Ishikawa (cell line): ENCODE data around the gene SLC26A4.

Source experiments
- CEBPB ChIP-seq: IDR thresholded peaks from 2 replicates; pipeline ENCODE4 v1.6.1; 2012
- CREB1 ChIP-seq: IDR thresholded peaks from 2 replicates; pipeline ENCODE4 v1.6.1; 2012; ENCODE audit warnings: low read depth
- EGR1 ChIP-seq: IDR thresholded peaks from 2 replicates; pipeline ENCODE4 v1.6.1; 2012
- EP300 ChIP-seq: IDR thresholded peaks from 2 replicates; pipeline ENCODE4 v1.6.1; 2012; ENCODE audit warnings: borderline replicate concordance
- FOXM1 ChIP-seq: IDR thresholded peaks from 2 replicates; pipeline ENCODE4 v1.6.1; 2012; ENCODE audit warnings: low read depth, borderline replicate concordance
- MAX ChIP-seq: IDR thresholded peaks from 2 replicates; pipeline ENCODE4 v1.6.1; 2012
- NFIC ChIP-seq: IDR thresholded peaks from 2 replicates; pipeline ENCODE4 v1.6.1; 2012
- RAD21 ChIP-seq: IDR thresholded peaks from 2 replicates; pipeline ENCODE4 v1.6.1; 2012; ENCODE audit warnings: low read depth
- REST ChIP-seq: IDR thresholded peaks from 2 replicates; pipeline ENCODE4 v1.6.1; 2012; ENCODE audit warnings: low read depth, mild to moderate bottlenecking
- TAF1 ChIP-seq: IDR thresholded peaks from 2 replicates; pipeline ENCODE4 v1.6.1; 2012; ENCODE audit warnings: low read depth, mild to moderate bottlenecking
- TCF12 ChIP-seq: IDR thresholded peaks from 2 replicates; pipeline ENCODE4 v1.6.1; 2012; ENCODE audit warnings: low read depth
- TEAD4 ChIP-seq: IDR thresholded peaks from 2 replicates; pipeline ENCODE4 v1.6.1; 2012
- YY1 ChIP-seq: IDR thresholded peaks from 2 replicates; pipeline ENCODE4 v1.6.1; 2012; ENCODE audit warnings: low read depth
- ZBTB7A ChIP-seq: IDR thresholded peaks from 2 replicates; pipeline ENCODE4 v1.6.1; 2012; ENCODE audit warnings: low read depth
- TF ChIP-seq, protein P1 (sequence below): IDR thresholded peaks from 2 replicates; pipeline ENCODE4 v1.6.1; 2012

The SLC26A4 gene

DNA sequence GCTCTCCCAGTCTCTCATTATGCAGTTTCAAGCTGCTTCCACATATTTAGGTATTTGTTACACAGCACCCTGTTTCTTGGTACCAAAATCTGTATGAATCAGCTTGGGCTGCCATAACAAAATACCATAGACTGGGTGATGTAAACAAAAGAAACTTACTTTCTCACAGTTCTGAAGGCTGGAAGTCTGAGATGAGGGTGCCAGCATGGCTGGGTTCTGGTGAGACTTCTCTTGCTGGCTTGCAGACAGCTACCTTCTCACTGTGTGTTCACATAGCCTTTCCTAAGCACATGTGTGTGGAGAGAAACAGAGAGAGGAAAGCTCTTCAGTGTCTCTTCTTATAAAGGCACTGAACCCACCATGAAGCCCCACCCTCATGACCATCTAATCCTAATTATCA is 67.6 kb downstream of the SLC26A4 start:
- TF ChIP-seq TEAD4, result no peak
- TF ChIP-seq FOXM1, result no peak
- no peak for TF ChIP-seq RAD21
- no peak for TF ChIP-seq TCF12
- no peak for TF ChIP-seq EP300

- TF ChIP-seq YY1 (no peak), CREB1 (no peak), EGR1 (no peak), TAF1 (no peak), CEBPB (no peak), ZBTB7A (no peak), FOXM1 (no peak), TEAD4 (no peak), RAD21 (no peak), NFIC (no peak), EP300 (no peak), REST (no peak), MAX (no peak), TCF12 (no peak)
- TF ChIP-seq, protein P1, sequence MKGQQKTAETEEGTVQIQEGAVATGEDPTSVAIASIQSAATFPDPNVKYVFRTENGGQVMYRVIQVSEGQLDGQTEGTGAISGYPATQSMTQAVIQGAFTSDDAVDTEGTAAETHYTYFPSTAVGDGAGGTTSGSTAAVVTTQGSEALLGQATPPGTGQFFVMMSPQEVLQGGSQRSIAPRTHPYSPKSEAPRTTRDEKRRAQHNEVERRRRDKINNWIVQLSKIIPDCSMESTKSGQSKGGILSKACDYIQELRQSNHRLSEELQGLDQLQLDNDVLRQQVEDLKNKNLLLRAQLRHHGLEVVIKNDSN, result no peak
Observed at GRCh38 chr7:107742678-107743566, 82.3 kb downstream of the SLC26A4 start.

DNA sequence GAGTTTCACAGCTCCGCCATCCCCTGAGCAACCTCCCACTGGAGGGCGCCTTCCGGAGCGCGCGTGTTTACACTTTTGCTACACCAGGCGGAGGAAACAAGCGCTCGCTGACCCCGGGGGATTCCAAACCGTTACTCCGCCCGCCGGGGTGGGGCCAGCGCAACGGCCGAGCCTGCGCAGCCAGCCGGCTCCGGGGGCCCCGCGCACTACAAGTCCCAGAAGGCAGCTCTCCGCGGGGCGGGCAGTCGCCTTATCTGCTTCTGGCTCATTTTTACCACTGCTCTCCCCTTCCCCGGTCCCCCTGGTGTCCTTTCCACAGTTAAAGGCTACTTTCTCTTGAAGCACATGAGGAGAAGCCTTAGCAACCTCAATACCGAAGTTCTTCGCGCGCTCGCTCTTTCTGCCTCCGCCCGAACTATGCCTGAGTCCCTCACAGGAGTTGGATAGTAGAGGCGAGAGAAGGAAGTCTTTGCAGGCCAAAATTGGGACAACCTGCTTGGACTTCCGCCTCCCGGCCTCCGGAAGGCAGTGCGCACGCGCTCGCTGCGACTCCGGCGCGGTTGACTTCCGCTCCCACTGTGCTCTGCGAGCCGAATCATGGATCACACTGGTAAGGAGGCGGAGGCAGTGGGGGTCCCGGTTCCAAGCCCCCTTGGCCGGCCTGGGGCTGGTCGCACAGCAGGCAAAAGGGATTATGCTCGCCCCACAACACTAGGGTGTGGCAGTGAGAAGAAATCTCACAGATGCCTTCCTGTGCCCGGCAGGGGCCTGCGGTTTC is 83.1 kb downstream of the SLC26A4 start, which contains the start of gene CBLL1:
Gene CBLL1, plus strand, starts transcription at position 576 of the 778 bp plus-strand sequence. Its CDS starts 22 bp downstream, at position 598.
- no peak for TF ChIP-seq CEBPB
- TF ChIP-seq REST, result no peak
- no peak for TF ChIP-seq NFIC
- peak; percentile 84 for TF ChIP-seq TAF1
- TF ChIP-seq TCF12, result peak; percentile 42
- TF ChIP-seq YY1, result peak; percentile 81
- peak; percentile 97 for TF ChIP-seq ZBTB7A
- peak; percentile 42; the same call in 1 of the 2 replicates for TF ChIP-seq RAD21
- 0 out of 2 replicates have a peak, but pooled peaks have one; percentile 41 for TF ChIP-seq FOXM1
- TF ChIP-seq MAX, result peak; percentile 67
- TF ChIP-seq EGR1, result 0 out of 2 replicates have a peak, but pooled peaks have one; percentile 9
- TF ChIP-seq TEAD4, result no peak

GRCh38 chr7:107744345-107744750 is 83.7 kb downstream of the SLC26A4 start:
- TF ChIP-seq MAX (peak; percentile 10; the same call in 1 of the 2 replicates), CEBPB (no peak), EGR1 (no peak), TAF1 (0 out of 2 replicates have a peak, but pooled peaks have one; percentile 51), YY1 (0 out of 2 replicates have a peak, but pooled peaks have one; percentile 9), TEAD4 (no peak)

- TF ChIP-seq FOXM1, result no peak
- no peak for TF ChIP-seq EGR1
- no peak for TF ChIP-seq EP300
- TF ChIP-seq REST, result no peak
- TF ChIP-seq ZBTB7A, result no peak
- no peak for TF ChIP-seq RAD21
- no peak for TF ChIP-seq CEBPB
- no peak for TF ChIP-seq CREB1
- no peak for TF ChIP-seq TEAD4
- no peak for TF ChIP-seq TCF12
- TF ChIP-seq MAX, result no peak
- TF ChIP-seq TAF1, result no peak
- TF ChIP-seq NFIC, result no peak
- TF ChIP-seq, protein P1, result no peak
- no peak for TF ChIP-seq YY1
Observed at GRCh38 chr7:107746006-107746405, 85.4 kb downstream of the SLC26A4 start.
